ENCODE measurements around the gene CASR. TPM values are rescaled to one million over a fixed set of nuclear protein-coding genes. Genes with fewer than 3 reads are reported as not detected.
"Not testable (repeated sequence)": the region's sequence is repeated elsewhere in the genome, so short reads cannot be mapped to it uniquely, and the experiment has no call there.

The CASR gene
- total and polyA plus RNA-seq, 5 donors from 2014 or later, result 0.16 to 0.45 TPM; not detected in 3

- Mint-ChIP-seq H3K27ac (no peak overlapping the region), H3K4me1 (no peaks in the 10 kb centered on the region), H3K27me3 (peaks cover 16% of the 10 kb centered on the region), H3K4me3 (no peak overlapping the region), H3K9me3 (peaks cover 0 to 3% (median 0%) of the 10 kb centered on the region in 7 donors), H3K36me3 (no peaks in the 10 kb centered on the region)
- DNase-seq (no peak), ATAC-seq (ENCODE audit: low read depth in 2 of 2) (no peak)
- Histone ChIP-seq H3K27ac (ENCODE audit: insufficient read depth, low read length, poor library complexity, severe bottlenecking) (no peak overlapping the region), H3K27me3 (ENCODE audit: control insufficient read depth, insufficient read depth, low read length) (peaks cover 10% of the 10 kb centered on the region), H3K4me1 (ENCODE audit: control insufficient read depth, insufficient read depth, low read length, poor library complexity, severe bottlenecking) (no peaks in the 10 kb centered on the region), H3K4me3 (ENCODE audit: low read depth, low read length) (no peak overlapping the region), H3K9me3 (ENCODE audit: control insufficient read depth in 2 of 2, low read length in 2 of 2) (no peaks in the 10 kb centered on the region), H3K36me3 (ENCODE audit: control insufficient read depth, insufficient read depth, low read length) (no peaks in the 10 kb centered on the region)
Measured at GRCh38 chr3:122198966-122199365, 15.5 kb downstream of the CASR start.

- no peak overlapping the region for H3K27ac Mint-ChIP-seq
- H3K4me3 Mint-ChIP-seq, result no peak overlapping the region
Measured at GRCh38 chr3:122199552-122199951, 16.1 kb downstream of the CASR start.

GRCh38 chr3:122200661-122201060 lies 17.2 kb downstream of the CASR start:
- no peaks in the 10 kb centered on the region for H3K36me3 Mint-ChIP-seq
- H3K9me3 ChIP-seq (ENCODE audit: control insufficient read depth in 2 of 2, low read length in 2 of 2), result no peaks in the 10 kb centered on the region
- peaks cover 0 to 3% (median 0%) of the 10 kb centered on the region in 7 donors for H3K9me3 Mint-ChIP-seq
- H3K4me3 ChIP-seq (ENCODE audit: low read depth, low read length), result no peak overlapping the region
- no peaks in the 10 kb centered on the region for H3K36me3 ChIP-seq (ENCODE audit: control insufficient read depth, insufficient read depth, low read length)
- no peak overlapping the region for H3K27ac ChIP-seq (ENCODE audit: insufficient read depth, low read length, poor library complexity, severe bottlenecking)
- H3K27ac Mint-ChIP-seq, result no peak overlapping the region
- no peak for ATAC-seq (ENCODE audit: low read depth in 2 of 2)
- H3K27me3 Mint-ChIP-seq, result peaks cover 12% of the 10 kb centered on the region
- H3K4me1 Mint-ChIP-seq, result no peaks in the 10 kb centered on the region
- H3K4me3 Mint-ChIP-seq, result no peak overlapping the region
- no peaks in the 10 kb centered on the region for H3K4me1 ChIP-seq (ENCODE audit: control insufficient read depth, insufficient read depth, low read length, poor library complexity, severe bottlenecking)
- DNase-seq, result no peak
- peaks cover 10% of the 10 kb centered on the region for H3K27me3 ChIP-seq (ENCODE audit: control insufficient read depth, insufficient read depth, low read length)

More at GRCh38 chr3:122199552-122199951, 16.1 kb downstream of the CASR start:
- H3K9me3 Mint-ChIP-seq, result peaks cover 0 to 3% (median 0%) of the 10 kb centered on the region in 7 donors
- ATAC-seq (ENCODE audit: low read depth in 2 of 2), result no peak
- no peak overlapping the region for H3K4me3 ChIP-seq (ENCODE audit: low read depth, low read length)
- no peaks in the 10 kb centered on the region for H3K4me1 ChIP-seq (ENCODE audit: control insufficient read depth, insufficient read depth, low read length, poor library complexity, severe bottlenecking)
- H3K36me3 ChIP-seq (ENCODE audit: control insufficient read depth, insufficient read depth, low read length), result no peaks in the 10 kb centered on the region
- H3K36me3 Mint-ChIP-seq, result no peaks in the 10 kb centered on the region
- peaks cover 10% of the 10 kb centered on the region for H3K27me3 ChIP-seq (ENCODE audit: control insufficient read depth, insufficient read depth, low read length)
- H3K4me1 Mint-ChIP-seq, result no peaks in the 10 kb centered on the region
- H3K27ac ChIP-seq (ENCODE audit: insufficient read depth, low read length, poor library complexity, severe bottlenecking), result no peak overlapping the region
- peaks cover 12% of the 10 kb centered on the region for H3K27me3 Mint-ChIP-seq
- no peak for DNase-seq
- H3K9me3 ChIP-seq (ENCODE audit: control insufficient read depth in 2 of 2, low read length in 2 of 2), result no peaks in the 10 kb centered on the region

GRCh38 chr3:122201476-122201875 lies 18.0 kb downstream of the CASR start:
- H3K9me3 ChIP-seq (ENCODE audit: control insufficient read depth in 2 of 2, low read length in 2 of 2); ATAC-seq (ENCODE audit: low read depth in 2 of 2); H3K27ac ChIP-seq (ENCODE audit: insufficient read depth, low read length, poor library complexity, severe bottlenecking); H3K9me3 Mint-ChIP-seq; H3K4me1 ChIP-seq (ENCODE audit: control insufficient read depth, insufficient read depth, low read length, poor library complexity, severe bottlenecking); H3K36me3 ChIP-seq (ENCODE audit: control insufficient read depth, insufficient read depth, low read length); DNase-seq; H3K27ac Mint-ChIP-seq; H3K4me1 Mint-ChIP-seq; H3K4me3 ChIP-seq (ENCODE audit: low read depth, low read length); H3K4me3 Mint-ChIP-seq; H3K36me3 Mint-ChIP-seq: not testable (repeated sequence)
- peaks cover 14% of the 10 kb centered on the region for H3K27me3 ChIP-seq (ENCODE audit: control insufficient read depth, insufficient read depth, low read length)
- H3K27me3 Mint-ChIP-seq, result peaks cover 13% of the 10 kb centered on the region

GRCh38 chr3:122208579-122208978 lies 25.1 kb downstream of the CASR start:
- H3K27ac ChIP-seq (ENCODE audit: insufficient read depth, low read length, poor library complexity, severe bottlenecking), result no peak overlapping the region
- Mint-ChIP-seq H3K27me3 (peaks cover 19% of the 10 kb centered on the region), H3K27ac (no peak overlapping the region), H3K4me3 (no peak overlapping the region), H3K36me3 (no peaks in the 10 kb centered on the region), H3K4me1 (no peaks in the 10 kb centered on the region), H3K9me3 (peaks cover 0 to 5% (median 0%) of the 10 kb centered on the region in 7 donors)
- H3K27me3 ChIP-seq (ENCODE audit: control insufficient read depth, insufficient read depth, low read length), result peaks cover 7% of the 10 kb centered on the region
- no peak overlapping the region for H3K4me3 ChIP-seq (ENCODE audit: low read depth, low read length)
- ATAC-seq (ENCODE audit: low read depth in 2 of 2) (no peak), DNase-seq (no peak)
- H3K4me1 ChIP-seq (ENCODE audit: control insufficient read depth, insufficient read depth, low read length, poor library complexity, severe bottlenecking), result no peaks in the 10 kb centered on the region
- no peaks in the 10 kb centered on the region for H3K9me3 ChIP-seq (ENCODE audit: control insufficient read depth in 2 of 2, low read length in 2 of 2)
- H3K36me3 ChIP-seq (ENCODE audit: control insufficient read depth, insufficient read depth, low read length), result no peaks in the 10 kb centered on the region

GRCh38 chr3:122213650-122214049 lies 30.2 kb downstream of the CASR start:
- Mint-ChIP-seq H3K27ac (peak overlapping the region in 1 of 3 donors; percentile 27), H3K36me3 (no peaks in the 10 kb centered on the region), H3K9me3 (peaks cover 0 to 6% (median 0%) of the 10 kb centered on the region in 7 donors), H3K4me1 (no peaks in the 10 kb centered on the region), H3K4me3 (no peak overlapping the region), H3K27me3 (peaks cover 32% of the 10 kb centered on the region)
- no peak overlapping the region for H3K27ac ChIP-seq (ENCODE audit: insufficient read depth, low read length, poor library complexity, severe bottlenecking)
- no peaks in the 10 kb centered on the region for H3K36me3 ChIP-seq (ENCODE audit: control insufficient read depth, insufficient read depth, low read length)
- peaks cover 1% of the 10 kb centered on the region for H3K27me3 ChIP-seq (ENCODE audit: control insufficient read depth, insufficient read depth, low read length)
- DNase-seq (no peak), ATAC-seq (ENCODE audit: low read depth in 2 of 2) (no peak)
- no peaks in the 10 kb centered on the region for H3K9me3 ChIP-seq (ENCODE audit: control insufficient read depth in 2 of 2, low read length in 2 of 2)
- no peaks in the 10 kb centered on the region for H3K4me1 ChIP-seq (ENCODE audit: control insufficient read depth, insufficient read depth, low read length, poor library complexity, severe bottlenecking)
- H3K4me3 ChIP-seq (ENCODE audit: low read depth, low read length), result no peak overlapping the region

GRCh38 chr3:122214711-122215110 lies 31.2 kb downstream of the CASR start:
- no peak overlapping the region for H3K4me3 ChIP-seq (ENCODE audit: low read depth, low read length)
- Mint-ChIP-seq H3K27me3 (peaks cover 34% of the 10 kb centered on the region), H3K27ac (no peak overlapping the region)

GRCh38 chr3:122215592-122216298 lies 32.3 kb downstream of the CASR start:
- Histone ChIP-seq H3K4me1 (ENCODE audit: control insufficient read depth, insufficient read depth, low read length, poor library complexity, severe bottlenecking) (no peaks in the 10 kb centered on the region), H3K4me3 (ENCODE audit: low read depth, low read length) (no peak overlapping the region), H3K27ac (ENCODE audit: insufficient read depth, low read length, poor library complexity, severe bottlenecking) (no peak overlapping the region), H3K36me3 (ENCODE audit: control insufficient read depth, insufficient read depth, low read length) (no peaks in the 10 kb centered on the region), H3K9me3 (ENCODE audit: control insufficient read depth in 2 of 2, low read length in 2 of 2) (no peaks in the 10 kb centered on the region), H3K27me3 (ENCODE audit: control insufficient read depth, insufficient read depth, low read length) (peaks cover 9% of the 10 kb centered on the region)
- ATAC-seq (ENCODE audit: low read depth in 2 of 2) (no peak), DNase-seq (no peak)
- Mint-ChIP-seq H3K27me3 (peaks cover 31% of the 10 kb centered on the region), H3K4me3 (no peak overlapping the region), H3K27ac (no peak overlapping the region), H3K4me1 (no peaks in the 10 kb centered on the region), H3K9me3 (peaks cover 0 to 7% (median 0%) of the 10 kb centered on the region in 7 donors), H3K36me3 (no peaks in the 10 kb centered on the region)

More at GRCh38 chr3:122214711-122215110, 31.2 kb downstream of the CASR start:
- H3K9me3 Mint-ChIP-seq, result peaks cover 0 to 7% (median 0%) of the 10 kb centered on the region in 7 donors
- no peak overlapping the region for H3K4me3 Mint-ChIP-seq
- H3K36me3 Mint-ChIP-seq, result no peaks in the 10 kb centered on the region
- no peak overlapping the region for H3K27ac ChIP-seq (ENCODE audit: insufficient read depth, low read length, poor library complexity, severe bottlenecking)
- H3K4me1 Mint-ChIP-seq, result no peaks in the 10 kb centered on the region
- no peaks in the 10 kb centered on the region for H3K9me3 ChIP-seq (ENCODE audit: control insufficient read depth in 2 of 2, low read length in 2 of 2)
- DNase-seq, result no peak
- no peaks in the 10 kb centered on the region for H3K36me3 ChIP-seq (ENCODE audit: control insufficient read depth, insufficient read depth, low read length)
- peaks cover 4% of the 10 kb centered on the region for H3K27me3 ChIP-seq (ENCODE audit: control insufficient read depth, insufficient read depth, low read length)
- no peak for ATAC-seq (ENCODE audit: low read depth in 2 of 2)
- no peaks in the 10 kb centered on the region for H3K4me1 ChIP-seq (ENCODE audit: control insufficient read depth, insufficient read depth, low read length, poor library complexity, severe bottlenecking)

All from CD4-positive, CD25-positive, alpha-beta regulatory T cell (primary cell).